Loucy (cell line): ENCODE results near the gene SKAP2.

Experiments
- H2AFZ ChIP-seq: fragments of 200-600 bp; sonication (generic); 2 replicates; pipeline ENCODE4 v1.6.0; 2016; ENCODE audit warnings: antibody characterized with exemption, mild to moderate bottlenecking, low read length, moderate library complexity
- H3F3A ChIP-seq: fragments of 200-600 bp; 2 replicates; pipeline ENCODE4 v1.6.0; 2016; ENCODE audit warnings: antibody characterized with exemption, low read depth, mild to moderate bottlenecking
- H3K27me3 ChIP-seq: fragments of 200-600 bp; sonication (generic); 2 replicates; pipeline ENCODE4 v1.6.1; 2014; ENCODE audit warnings: low read length, mild to moderate bottlenecking; ENCODE audit not compliant: insufficient read depth, poor library complexity, severe bottlenecking
- H3K36me3 ChIP-seq: fragments of 200-600 bp; sonication (generic); 2 replicates; pipeline ENCODE4 v1.6.1; 2016; ENCODE audit warnings: low read length; ENCODE audit not compliant: insufficient read depth
- H3K4me1 ChIP-seq: fragments of 200-600 bp; sonication (generic); 2 replicates; pipeline ENCODE4 v1.5.1; 2014; ENCODE audit warnings: low read length, mild to moderate bottlenecking; ENCODE audit not compliant: insufficient read depth, poor library complexity, severe bottlenecking
- H3K4me2 ChIP-seq: fragments of 200-600 bp; sonication (generic); 2 replicates; pipeline ENCODE4 v1.6.0; 2014; ENCODE audit warnings: antibody characterized with exemption, low read length, low read depth, mild to moderate bottlenecking; ENCODE audit not compliant: poor library complexity, severe bottlenecking
- H3K4me3 ChIP-seq: fragments of 200-600 bp; sonication (generic); 2 replicates; pipeline ENCODE4 v1.5.1; 2014; ENCODE audit warnings: low read length, mild to moderate bottlenecking, mixed read lengths; ENCODE audit not compliant: poor library complexity, severe bottlenecking
- H3K79me2 ChIP-seq: fragments of 200-600 bp; sonication (generic); 2 replicates; pipeline ENCODE4 v1.6.1; 2014; ENCODE audit warnings: low read length; ENCODE audit not compliant: insufficient read depth
- H3K9ac ChIP-seq: fragments of 200-600 bp; sonication (generic); 2 replicates; pipeline ENCODE4 v1.6.0; 2014; ENCODE audit warnings: mild to moderate bottlenecking, low read depth, low read length, moderate library complexity; ENCODE audit not compliant: poor library complexity, severe bottlenecking
- H3K9me2 ChIP-seq: fragments of 200-600 bp; sonication (generic); replicated peaks from 2 replicates; pipeline ENCODE4 v1.6.1; 2016; ENCODE audit warnings: low read depth, low read length, mixed read lengths
- H3K9me3 ChIP-seq: fragments of 200-600 bp; sonication (generic); 2 replicates; pipeline ENCODE4 v1.6.1; 2014; ENCODE audit warnings: mild to moderate bottlenecking, antibody characterized with exemption, low read length, low read depth; ENCODE audit not compliant: insufficient read depth
- H4K20me1 ChIP-seq: fragments of 200-600 bp; sonication (generic); 2 replicates; pipeline ENCODE4 v1.6.0; 2014; ENCODE audit warnings: antibody characterized with exemption, low read length, mild to moderate bottlenecking; ENCODE audit not compliant: insufficient read depth, poor library complexity, severe bottlenecking
- EZH2phosphoT487 ChIP-seq: fragments of 200-600 bp; IDR thresholded peaks from 2 replicates; pipeline ENCODE4 v1.6.1; 2018; ENCODE audit warnings: antibody characterized with exemption, mild to moderate bottlenecking, moderate library complexity, borderline replicate concordance
- TF ChIP-seq, protein P1 (sequence below): fragments of 200-600 bp; sonication (generic); conservative IDR thresholded peaks from 2 replicates; pipeline ENCODE4 v1.5.1; 2014; ENCODE audit warnings: mild to moderate bottlenecking, antibody characterized with exemption, low read length

The SKAP2 gene

DNA sequence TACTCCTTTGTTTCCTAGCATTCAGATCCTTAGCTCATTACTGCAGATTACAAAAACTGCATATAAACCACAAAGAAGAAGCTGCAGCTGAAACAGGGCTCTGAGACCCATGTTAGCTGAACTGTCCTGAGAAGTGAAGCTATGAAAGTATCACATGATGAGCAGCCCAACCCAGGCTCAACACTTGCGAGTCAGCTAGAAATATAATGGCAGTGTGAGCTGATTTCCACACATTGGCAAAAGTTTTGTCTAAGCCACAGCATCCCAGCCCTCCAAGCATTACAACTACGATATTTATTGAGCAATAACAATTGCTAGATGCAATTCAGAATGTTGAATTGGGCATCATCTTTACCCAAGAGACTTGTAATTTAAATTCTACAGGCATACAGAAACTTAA lies 34.5 kb upstream of the SKAP2 start:
- H3F3A ChIP-seq = no peaks in the 10 kb centered on the region
- no peak overlapping the region for H3K9ac ChIP-seq
- no peaks in the 10 kb centered on the region for H4K20me1 ChIP-seq
- no peak overlapping the region for H3K4me2 ChIP-seq
- H3K36me3 ChIP-seq = no peaks in the 10 kb centered on the region
- H3K27me3 ChIP-seq = no peaks in the 10 kb centered on the region
- no peak overlapping the region for H2AFZ ChIP-seq
- no peaks in the 10 kb centered on the region for H3K4me1 ChIP-seq
- H3K9me3 ChIP-seq = no peaks in the 10 kb centered on the region
- no peaks in the 10 kb centered on the region for H3K9me2 ChIP-seq
- no peak overlapping the region for H3K4me3 ChIP-seq
- TF ChIP-seq EZH2phosphoT487 = no peak
- no peaks in the 10 kb centered on the region for H3K79me2 ChIP-seq

DNA sequence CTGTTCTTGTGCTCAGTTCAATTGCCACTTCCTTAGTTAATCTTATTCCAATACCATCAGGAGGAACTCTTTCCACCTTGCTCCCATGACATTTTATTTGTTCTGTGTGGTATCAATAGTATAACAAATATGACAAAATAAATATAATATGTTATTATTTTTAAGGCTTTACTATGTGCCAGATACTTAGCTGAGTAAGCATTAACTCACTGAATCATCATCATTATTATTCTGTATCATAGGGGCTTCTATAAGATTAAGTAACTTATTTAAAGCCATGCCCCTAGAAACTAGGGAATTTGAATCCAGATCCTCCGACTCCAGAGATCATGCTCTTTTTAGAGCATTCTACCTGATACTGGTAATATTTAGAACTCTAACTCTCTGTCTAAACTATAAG lies 33.5 kb upstream of the SKAP2 start:
- TF ChIP-seq EZH2phosphoT487 = no peak
- TF ChIP-seq, protein P1, sequence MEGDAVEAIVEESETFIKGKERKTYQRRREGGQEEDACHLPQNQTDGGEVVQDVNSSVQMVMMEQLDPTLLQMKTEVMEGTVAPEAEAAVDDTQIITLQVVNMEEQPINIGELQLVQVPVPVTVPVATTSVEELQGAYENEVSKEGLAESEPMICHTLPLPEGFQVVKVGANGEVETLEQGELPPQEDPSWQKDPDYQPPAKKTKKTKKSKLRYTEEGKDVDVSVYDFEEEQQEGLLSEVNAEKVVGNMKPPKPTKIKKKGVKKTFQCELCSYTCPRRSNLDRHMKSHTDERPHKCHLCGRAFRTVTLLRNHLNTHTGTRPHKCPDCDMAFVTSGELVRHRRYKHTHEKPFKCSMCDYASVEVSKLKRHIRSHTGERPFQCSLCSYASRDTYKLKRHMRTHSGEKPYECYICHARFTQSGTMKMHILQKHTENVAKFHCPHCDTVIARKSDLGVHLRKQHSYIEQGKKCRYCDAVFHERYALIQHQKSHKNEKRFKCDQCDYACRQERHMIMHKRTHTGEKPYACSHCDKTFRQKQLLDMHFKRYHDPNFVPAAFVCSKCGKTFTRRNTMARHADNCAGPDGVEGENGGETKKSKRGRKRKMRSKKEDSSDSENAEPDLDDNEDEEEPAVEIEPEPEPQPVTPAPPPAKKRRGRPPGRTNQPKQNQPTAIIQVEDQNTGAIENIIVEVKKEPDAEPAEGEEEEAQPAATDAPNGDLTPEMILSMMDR = no peak
- H4K20me1 ChIP-seq = no peaks in the 10 kb centered on the region
- no peaks in the 10 kb centered on the region for H3K9me2 ChIP-seq
- H3K79me2 ChIP-seq = no peaks in the 10 kb centered on the region
- H3K36me3 ChIP-seq = no peaks in the 10 kb centered on the region
- no peak overlapping the region for H3K4me3 ChIP-seq
- no peak overlapping the region for H3K9ac ChIP-seq
- no peaks in the 10 kb centered on the region for H3K4me1 ChIP-seq
- H2AFZ ChIP-seq = no peak overlapping the region
- H3K4me2 ChIP-seq = no peak overlapping the region
- H3F3A ChIP-seq = no peaks in the 10 kb centered on the region
- H3K27me3 ChIP-seq = no peaks in the 10 kb centered on the region
- H3K9me3 ChIP-seq = no peaks in the 10 kb centered on the region

DNA sequence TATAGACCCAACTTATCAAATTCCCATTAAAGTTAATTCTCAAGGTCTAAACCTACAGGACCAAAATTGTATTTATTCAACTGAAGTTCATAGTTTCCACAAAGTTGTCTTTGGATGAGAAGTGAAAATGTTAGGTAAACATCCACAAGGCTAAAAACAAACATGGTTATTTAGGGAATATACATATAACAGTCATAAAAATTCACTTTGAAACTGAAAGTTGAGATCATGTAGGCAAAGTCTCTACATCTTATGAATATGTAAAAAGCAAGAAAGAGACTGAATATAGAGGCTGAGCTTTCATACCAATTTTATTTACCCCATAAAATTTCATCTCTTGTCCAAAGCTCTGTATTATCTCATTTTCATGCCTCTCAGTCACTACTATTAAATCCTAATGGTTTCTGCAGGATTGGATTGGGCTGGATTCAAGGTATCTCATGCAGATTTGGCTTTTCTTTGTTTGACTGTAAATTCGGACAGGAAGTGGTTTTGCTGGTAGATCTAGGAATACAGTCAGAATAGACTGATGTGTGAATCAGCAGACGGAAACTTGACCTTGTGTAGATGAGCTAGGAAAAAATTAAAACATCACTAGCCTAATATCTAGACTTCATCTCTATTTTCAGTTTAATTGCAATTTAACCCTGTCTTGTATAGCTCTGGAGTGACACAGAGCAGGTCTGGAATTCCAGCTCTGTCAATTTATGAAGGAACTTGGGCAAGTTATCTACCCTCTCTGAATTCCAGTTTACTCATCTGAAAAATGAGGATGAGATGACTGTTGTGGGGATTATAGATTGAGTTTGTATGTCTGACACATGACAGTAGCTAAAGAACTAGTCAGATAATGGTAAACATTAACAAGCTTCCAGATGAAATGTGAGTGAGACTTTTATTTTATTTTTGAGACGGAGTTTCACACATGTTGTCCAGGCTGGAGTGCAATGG lies 27.3 kb upstream of the SKAP2 start:
- no peak overlapping the region for H2AFZ ChIP-seq
- no peaks in the 10 kb centered on the region for H3K9me2 ChIP-seq
- TF ChIP-seq, protein P1 = no peak
- TF ChIP-seq EZH2phosphoT487 = no peak
- no peak overlapping the region for H3K9ac ChIP-seq
- H3K36me3 ChIP-seq = no peaks in the 10 kb centered on the region
- no peak overlapping the region for H3K4me2 ChIP-seq
- no peak overlapping the region for H3K4me3 ChIP-seq
- H3K4me1 ChIP-seq = peaks cover 7% of the 10 kb centered on the region
- no peaks in the 10 kb centered on the region for H3K9me3 ChIP-seq
- H3F3A ChIP-seq = no peaks in the 10 kb centered on the region
- H3K27me3 ChIP-seq = no peaks in the 10 kb centered on the region
- H4K20me1 ChIP-seq = no peaks in the 10 kb centered on the region
- no peaks in the 10 kb centered on the region for H3K79me2 ChIP-seq
